GM12801 (cell line): ENCODE data around the gene ARHGEF4.

ENCODE experiments used
- TF ChIP-seq, protein P1 (sequence below): IDR thresholded peaks from one replicate; pipeline ENCODE4 v1.5.1; 2011; ENCODE audit warnings: control low read depth; ENCODE audit not compliant: insufficient read length; ENCODE audit errors: extremely low read depth

The ARHGEF4 gene

GRCh38 chr2:130826419-130826818 is 10.3 kb upstream of the ARHGEF4 start:
- TF ChIP-seq, protein P1, sequence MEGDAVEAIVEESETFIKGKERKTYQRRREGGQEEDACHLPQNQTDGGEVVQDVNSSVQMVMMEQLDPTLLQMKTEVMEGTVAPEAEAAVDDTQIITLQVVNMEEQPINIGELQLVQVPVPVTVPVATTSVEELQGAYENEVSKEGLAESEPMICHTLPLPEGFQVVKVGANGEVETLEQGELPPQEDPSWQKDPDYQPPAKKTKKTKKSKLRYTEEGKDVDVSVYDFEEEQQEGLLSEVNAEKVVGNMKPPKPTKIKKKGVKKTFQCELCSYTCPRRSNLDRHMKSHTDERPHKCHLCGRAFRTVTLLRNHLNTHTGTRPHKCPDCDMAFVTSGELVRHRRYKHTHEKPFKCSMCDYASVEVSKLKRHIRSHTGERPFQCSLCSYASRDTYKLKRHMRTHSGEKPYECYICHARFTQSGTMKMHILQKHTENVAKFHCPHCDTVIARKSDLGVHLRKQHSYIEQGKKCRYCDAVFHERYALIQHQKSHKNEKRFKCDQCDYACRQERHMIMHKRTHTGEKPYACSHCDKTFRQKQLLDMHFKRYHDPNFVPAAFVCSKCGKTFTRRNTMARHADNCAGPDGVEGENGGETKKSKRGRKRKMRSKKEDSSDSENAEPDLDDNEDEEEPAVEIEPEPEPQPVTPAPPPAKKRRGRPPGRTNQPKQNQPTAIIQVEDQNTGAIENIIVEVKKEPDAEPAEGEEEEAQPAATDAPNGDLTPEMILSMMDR: no peak

DNA sequence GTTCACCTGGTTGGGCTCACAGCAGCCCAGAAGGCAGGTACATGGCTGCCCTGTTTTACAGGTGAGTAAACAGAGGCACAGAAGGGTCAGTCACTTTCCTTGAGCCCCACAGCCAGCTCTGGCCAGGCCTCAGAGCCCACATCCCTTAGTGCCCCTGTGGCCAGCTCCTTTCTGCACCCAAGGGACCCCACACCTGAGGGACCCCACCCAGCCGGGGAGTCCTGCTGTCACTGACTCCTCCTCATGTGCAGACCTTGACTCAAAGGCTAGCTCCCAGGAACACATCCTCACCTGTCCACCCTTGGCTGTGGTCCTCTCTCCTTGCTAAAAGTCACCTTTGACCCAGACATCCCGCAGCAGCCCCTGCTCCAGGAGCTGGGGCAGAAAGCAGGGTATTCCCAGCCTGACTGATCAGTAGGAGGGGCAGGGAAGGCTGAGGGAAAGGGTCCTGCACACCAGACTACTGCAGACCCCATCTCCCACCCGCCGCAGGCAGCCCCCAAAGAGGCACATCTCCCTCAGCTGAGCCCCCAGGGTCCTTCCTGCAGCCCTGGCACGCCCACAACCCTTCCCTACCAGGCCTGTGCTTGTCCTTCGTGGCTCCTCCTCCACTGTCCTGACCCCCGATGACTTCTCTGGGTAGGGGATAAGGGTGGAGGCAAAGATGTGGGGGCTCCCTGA is 9.8 kb upstream of the ARHGEF4 start:
- TF ChIP-seq, protein P1: no peak

DNA sequence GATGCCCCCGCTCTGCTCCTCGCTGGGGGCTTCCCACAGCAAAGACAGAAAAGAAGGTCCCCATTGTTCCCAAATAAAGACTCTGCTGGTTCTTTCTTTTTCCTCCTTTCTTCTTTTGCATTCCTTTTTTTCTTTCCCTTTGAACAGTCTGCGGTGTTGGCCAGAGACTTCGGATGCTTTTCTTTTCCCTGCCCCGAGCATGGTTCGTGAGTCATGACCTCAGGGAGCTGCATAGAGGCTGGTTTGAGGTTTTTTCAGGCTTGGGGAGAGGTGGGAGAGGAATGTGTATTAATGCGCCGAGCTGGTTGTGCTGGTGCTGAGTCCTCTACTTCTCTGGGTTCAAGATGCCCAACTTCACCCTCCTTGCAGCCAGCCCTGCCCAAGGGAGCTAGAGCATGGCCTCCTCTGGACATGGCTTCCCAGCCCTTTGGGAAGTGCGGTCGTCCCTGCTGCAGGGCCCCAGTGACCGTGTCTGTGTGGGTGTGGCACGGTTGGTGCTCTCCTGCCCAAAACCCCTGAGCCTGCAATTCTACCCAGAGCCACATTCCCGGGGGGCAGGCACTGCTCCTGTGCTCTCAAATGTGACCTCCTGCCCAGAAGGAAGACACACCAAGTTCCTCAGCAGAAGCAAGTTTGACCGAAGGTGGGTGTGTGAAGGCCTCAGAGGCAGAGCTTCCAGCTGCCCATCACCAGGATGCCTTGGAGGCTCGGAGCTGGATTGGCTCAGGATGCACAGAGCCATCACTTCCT is 9.0 kb upstream of the ARHGEF4 start:
- TF ChIP-seq, protein P1: no peak

GRCh38 chr2:130828461-130828860 is 8.3 kb upstream of the ARHGEF4 start:
- TF ChIP-seq, protein P1: no peak

GRCh38 chr2:130829015-130829414 is 7.7 kb upstream of the ARHGEF4 start:
- TF ChIP-seq, protein P1: no peak

DNA sequence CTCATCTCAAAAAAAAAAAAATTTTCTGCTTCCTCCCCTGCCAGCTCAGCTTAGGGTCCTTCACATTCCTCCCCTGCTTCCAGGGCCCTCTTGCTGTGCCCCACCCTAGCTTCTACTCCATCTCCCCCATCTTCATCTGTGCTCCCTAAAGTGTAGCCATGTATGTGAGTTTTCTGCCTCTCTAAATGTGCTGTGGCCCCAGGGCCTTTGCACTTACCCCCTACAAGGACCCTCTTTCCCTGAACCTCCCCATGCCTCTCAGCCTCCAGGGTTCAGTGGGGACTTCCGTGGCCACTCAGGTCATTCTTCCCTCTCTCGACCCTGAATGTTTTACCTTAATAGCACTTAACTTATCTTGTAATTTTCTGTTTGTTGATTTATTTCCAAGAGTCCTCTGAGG is 6.2 kb upstream of the ARHGEF4 start:
- TF ChIP-seq, protein P1: no peak

- TF ChIP-seq, protein P1: no peak
Observed at GRCh38 chr2:130831356-130831755, 5.4 kb upstream of the ARHGEF4 start.
